Stimulated activated CD4-positive, alpha-beta T cell treated with anti-CD3 and anti-CD28 coated beads, TNF-alpha, amount 100 ng/mL, for 4 hours (primary cell): ENCODE measurements around the gene MAP4K3.

ENCODE experiments used
- DNase-seq, 3 experiments: peaks; one replicate each; pipeline ENCODE4 v3.0.0-alpha.2; 2020; ENCODE audit warnings: low read depth in 3 of 3

MAP4K3 gene

DNA sequence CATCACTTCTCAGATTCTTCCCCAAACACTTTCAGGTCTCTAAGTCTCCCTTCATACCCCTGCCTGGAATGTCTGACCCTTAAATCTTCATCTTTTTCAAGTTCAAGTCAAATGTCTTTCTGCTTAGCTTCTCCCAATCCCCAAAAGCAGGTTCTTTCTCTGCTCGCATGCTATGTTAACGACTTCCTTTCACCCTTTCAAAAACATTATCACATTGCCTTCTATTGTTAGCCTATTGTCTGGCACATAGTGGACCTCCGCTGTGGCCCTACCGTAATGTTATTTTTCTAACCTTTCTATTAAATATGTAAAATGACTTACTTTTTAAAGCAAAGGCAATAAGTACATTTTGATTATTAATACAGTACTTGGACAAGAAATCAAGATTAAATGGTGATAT lies 195.5 kb downstream of the MAP4K3 start:
- DNase-seq = no peak

- no peak for DNase-seq
Measured at GRCh38 chr2:39240758-39241157, 196.3 kb downstream of the MAP4K3 start.

- DNase-seq = no peak
Measured at GRCh38 chr2:39234754-39235153, 202.3 kb downstream of the MAP4K3 start.

DNA sequence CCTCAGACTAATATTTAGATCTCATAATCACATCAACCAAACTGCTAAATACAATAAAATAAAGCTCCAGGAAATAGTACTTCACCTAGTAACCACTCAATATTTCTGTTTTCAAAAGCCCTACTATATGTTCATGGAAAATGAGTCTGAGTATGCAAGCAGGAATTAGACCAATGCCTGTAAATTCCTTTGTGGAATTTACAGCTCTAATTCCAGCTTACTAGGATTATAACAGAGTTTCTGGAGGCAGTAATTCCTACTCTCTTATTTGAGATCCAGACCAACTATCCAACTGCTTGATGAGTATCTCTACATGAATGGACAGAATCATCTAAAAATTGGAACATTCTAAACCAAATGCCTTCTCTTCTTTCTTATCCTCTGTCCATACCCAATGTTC lies 204.9 kb downstream of the MAP4K3 start:
- DNase-seq = no peak

DNA sequence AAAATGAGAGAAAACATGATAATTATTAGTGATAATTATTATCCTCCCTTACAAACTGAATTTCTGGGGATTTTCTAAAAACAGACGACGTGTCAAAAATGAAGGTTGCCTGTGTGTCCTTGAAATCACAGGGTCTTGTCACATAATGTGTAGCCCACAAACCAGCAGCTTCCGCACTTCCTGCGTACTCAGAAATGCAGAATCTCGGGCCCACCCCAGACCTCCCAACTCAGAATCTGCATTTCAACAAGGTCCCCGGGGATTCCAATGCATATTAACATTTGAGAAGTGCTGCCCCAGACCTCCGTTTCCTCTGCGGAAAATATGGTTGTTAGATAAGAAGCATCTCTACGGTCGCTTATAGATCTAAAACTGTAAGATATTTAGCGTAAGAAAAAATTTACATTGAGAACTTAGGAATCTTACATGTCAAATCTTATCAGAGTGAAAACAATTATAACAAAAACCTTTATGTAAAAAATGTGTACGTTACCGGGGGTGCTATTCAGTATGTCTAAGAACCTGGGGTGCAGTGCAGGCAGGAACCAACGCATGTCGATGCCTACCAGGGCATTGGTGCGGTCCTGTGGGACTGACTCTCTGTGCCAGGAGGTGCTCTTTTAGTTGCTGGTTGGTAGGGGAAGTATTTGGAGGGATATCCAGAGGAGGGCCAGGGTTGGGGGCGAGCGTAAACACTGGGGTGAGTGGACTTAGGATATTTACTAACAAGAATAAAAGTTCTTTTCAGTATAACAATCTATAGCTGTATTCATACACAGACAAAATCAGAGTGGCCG lies 208.5 kb downstream of the MAP4K3 start:
- DNase-seq = no peak

DNA sequence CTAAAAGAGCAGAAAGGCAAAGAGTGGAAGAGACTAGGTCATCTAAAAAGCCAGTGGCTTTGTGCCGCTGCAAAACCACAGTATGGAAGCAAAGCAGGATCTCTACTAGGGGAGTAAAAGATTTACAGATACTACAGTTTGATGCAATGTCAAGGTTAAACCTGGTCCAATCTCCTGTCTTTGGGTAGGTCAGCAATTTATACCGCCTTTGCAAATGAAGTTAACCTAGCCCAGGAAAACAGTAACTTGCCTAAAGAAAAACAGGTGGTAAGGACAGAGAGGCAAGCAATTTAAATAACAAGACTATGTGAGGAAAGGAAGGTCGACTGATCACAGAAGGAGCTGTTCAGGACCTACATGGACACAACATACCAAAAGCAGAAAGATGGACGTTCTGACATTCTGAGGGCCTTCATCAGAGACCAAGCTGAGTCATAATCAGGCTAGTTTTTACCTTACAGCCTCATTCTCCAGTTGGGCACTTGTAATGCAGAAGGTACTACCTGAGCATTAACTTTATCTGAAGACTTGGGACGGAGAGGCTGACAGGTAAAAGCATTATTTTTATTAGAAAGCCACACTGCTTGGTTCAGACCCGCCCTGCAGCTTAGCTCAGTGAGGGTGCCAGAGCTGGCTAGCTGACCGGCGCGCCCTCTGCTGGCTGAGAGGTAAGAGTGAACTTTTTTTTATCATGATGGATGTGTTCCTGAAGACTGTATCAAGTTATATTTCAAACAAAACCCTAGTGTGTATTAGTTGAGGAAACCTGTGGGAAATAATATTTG lies 209.3 kb downstream of the MAP4K3 start:
- peak; percentile 60 to 77 (median 71) for DNase-seq

GRCh38 chr2:39225567-39225966 lies 211.5 kb downstream of the MAP4K3 start:
- no peak for DNase-seq

DNA sequence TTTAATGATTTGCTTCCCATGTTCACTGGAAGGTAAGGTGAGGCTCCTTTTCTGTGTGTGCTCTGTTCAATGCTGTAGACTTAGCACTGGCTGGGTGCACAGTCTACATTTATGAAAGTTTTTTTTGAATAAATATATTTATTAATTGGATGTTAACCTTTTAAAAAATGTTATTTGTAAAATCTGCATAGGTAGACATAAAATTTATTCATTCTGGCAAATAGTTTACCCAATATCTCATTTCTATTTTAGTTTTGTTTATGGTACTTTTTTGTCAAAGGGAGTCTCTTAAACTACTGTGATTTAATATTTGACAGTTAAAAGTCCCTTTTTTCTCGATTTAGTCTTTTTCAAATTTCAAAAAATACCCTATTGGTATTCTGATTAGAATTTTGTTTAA lies 213.2 kb downstream of the MAP4K3 start:
- DNase-seq = no peak

DNA sequence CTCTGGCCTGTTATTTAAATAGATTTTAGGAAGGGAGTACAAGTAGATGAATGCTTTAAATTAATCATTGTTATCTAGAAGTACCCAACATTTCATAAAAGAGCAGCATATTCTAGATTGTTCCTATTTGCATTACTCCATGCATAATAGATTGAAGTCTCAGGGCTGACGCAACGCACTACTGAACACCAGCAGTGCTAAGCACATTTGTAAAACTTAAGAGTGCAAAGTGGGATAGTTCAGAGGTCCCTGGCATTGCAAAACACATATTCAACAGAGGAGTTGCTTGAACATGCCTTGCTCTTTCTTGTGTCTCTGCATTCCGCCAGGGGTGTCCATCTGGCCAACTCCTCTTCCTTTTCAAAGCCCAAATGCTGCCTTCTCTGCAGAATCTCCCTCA lies 215.6 kb downstream of the MAP4K3 start:
- no peak for DNase-seq

GRCh38 chr2:39220136-39220535 lies 216.9 kb downstream of the MAP4K3 start:
- no peak for DNase-seq

GRCh38 chr2:39218391-39218790 lies 218.7 kb downstream of the MAP4K3 start:
- no peak for DNase-seq

DNA sequence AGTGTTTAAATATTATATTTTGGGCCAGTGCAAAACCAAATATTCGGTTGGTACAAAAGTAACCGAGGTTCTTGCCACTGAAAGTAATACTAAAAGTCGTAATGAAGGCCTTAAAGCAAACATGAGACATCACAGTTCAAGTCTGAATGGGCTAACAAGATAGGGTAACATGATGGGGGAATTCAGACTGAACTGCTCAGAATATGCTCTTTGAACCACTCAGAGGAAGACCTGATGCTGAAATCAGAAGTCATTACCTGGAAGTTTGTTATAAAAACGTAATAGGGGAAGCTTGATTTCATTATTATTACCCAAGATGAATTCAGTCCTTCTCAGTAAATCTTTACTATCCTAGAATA lies 219.9 kb downstream of the MAP4K3 start:
- no peak for DNase-seq

- DNase-seq = peak in 2 of 3 experiments; percentile 9 to 46
Measured at GRCh38 chr2:39216346-39217191, 220.5 kb downstream of the MAP4K3 start.

DNA sequence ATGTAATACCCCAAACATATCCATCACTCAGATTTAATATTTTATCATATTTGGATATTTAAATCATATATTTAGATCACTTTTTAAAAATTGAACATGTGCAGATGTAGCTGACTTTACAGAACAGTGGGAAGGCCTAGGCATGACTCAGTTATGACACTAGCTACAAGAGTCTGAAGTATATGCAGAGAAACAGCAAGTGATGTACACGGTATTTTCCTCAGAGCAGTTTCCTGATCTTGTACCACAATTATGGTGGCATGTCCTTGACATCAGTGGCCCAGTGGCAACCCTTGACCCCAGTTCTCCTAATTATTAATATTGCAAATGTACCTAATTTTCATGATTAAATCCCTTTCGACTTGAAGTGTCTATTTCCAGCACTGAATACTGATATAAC lies 221.5 kb downstream of the MAP4K3 start:
- no peak for DNase-seq

DNA sequence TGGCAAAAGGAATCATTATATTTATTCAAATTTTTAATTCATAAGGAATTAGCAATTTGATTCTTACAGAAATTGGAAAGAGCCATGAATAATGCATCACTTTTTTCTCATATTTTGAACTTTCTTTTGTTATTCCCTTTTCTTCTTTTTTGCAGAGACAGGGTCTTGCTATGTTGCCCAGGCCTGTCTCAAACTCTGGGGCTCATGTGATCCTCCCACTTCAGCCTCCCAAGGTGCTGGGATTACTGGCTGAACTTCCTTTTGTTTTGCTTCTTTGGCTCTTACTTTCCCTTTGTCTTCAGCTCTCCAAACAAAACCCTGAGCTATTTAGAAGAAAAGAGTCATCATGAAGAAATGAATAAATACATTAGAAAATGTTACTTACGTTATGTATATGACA lies 224.1 kb downstream of the MAP4K3 start:
- no peak for DNase-seq

DNA sequence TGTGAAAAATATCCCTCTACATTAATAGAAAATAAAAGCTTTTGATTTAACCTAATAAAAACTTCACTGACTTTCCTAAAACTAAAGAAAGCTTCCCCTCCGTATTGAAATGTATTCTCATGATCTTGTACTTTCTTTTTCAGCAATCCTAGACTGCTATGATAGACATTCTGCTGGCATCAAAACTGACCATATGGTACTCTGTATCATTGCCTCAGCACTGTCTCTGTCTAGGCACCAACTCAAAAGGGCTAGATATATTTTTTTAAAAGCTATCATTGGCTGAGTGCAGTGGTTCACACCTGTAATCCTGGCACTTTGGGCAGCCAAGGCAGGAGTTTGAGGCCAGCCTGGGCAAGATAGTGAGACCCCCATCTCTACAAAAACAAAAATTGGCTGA lies 226.2 kb downstream of the MAP4K3 start:
- no peak for DNase-seq

DNA sequence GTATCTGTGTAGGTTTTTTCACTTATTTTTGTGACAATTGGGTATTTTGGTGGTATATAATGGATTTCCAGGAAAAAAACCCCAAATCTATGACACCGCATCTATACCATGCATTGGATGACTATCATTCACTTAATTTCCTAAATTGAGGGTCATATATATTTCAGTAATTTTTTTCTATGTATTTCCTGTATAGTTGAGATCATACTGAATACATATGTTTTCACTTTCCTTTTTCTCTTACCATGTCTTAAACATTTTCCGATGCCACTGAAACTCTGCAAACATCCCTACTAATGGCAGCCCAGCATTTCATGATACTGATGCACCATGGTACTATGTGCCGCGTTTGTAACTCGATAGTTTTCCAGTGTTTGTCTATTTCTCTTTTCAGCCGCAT lies 233.7 kb downstream of the MAP4K3 start:
- DNase-seq = no peak

DNA sequence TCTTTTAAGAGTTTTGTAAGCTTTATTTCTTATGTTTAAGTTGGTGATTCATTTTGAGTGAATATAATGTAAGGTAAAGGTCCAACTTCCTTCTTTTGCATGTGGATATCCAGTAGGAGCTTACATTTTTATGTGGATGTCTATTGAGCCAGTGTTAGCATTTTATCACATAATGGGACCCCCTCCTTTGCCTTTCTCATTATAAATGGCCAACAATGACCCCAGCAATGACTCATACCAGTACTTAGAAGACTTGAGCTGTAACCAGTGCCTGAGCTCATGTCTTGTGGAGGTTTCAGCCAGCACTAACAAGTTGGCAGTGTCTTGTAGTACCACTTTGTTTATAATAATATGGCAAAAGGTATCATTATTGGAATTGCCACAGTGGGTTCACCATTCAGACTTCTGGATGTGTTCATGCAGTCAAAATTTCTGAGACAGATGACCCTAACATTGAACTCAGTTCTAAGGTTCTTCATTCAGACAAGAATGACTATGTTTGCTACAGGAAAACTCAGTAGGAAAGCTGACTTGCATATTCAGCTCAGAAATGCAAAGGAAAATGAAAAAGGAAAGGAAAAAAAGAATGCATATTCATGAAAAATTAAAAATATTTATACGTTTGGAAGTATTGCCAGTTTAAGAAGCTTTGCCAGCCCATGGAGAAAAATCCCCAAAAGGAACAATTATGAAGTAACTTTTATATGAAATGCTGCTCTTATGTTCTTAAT lies 234.3 kb downstream of the MAP4K3 start:
- no peak for DNase-seq
